Gastrocnemius medialis (tissue), 4 donors: ENCODE data around the gene CCDC88A. TPM values are rescaled to one million over a fixed set of nuclear protein-coding genes. Genes with fewer than 3 reads are reported as not detected.
"Not testable (repeated sequence)": the region's sequence is repeated elsewhere in the genome, so short reads cannot be mapped to it uniquely, and the experiment has no call there.

Experiments
- ATAC-seq, 2 donors: fragments of 150-250 bp; one replicate each; pipeline ENCODE4 v1.9.1; 2016
- DNase-seq, 2 donors: peaks; one replicate each; pipeline ENCODE4 v3.0.0-alpha.2; 2019
- H3K27ac ChIP-seq, 4 donors: fragments of 200-600 bp; sonication (generic); 1 replicate in 1 of 4; 2 replicates in 3 of 4; pipeline ENCODE4 v1.5.1; 2016 to 2018; ENCODE audit warnings: mild to moderate bottlenecking in 2 of 4, moderate library complexity in 1 of 4
- H3K27me3 ChIP-seq, 3 donors: fragments of 200-600 bp; sonication (generic) in 2 of 3; 1 replicate in 1 of 3; 2 replicates in 2 of 3; pipeline versions ENCODE4 v1.5.1 to v1.6.0; 2016 to 2019; ENCODE audit warnings: mild to moderate bottlenecking in 1 of 3, moderate library complexity in 1 of 3
- H3K36me3 ChIP-seq, 2 donors: fragments of 200-600 bp; sonication (generic) in 1 of 2; one replicate each; pipeline ENCODE4 v1.5.1; 2017 to 2018
- H3K4me1 ChIP-seq, 2 donors: fragments of 200-600 bp; sonication (generic) in 1 of 2; one replicate each; pipeline ENCODE4 v1.5.1; 2016 to 2017; ENCODE audit warnings: mild to moderate bottlenecking in 2 of 2
- H3K4me3 ChIP-seq, 4 donors: fragments of 200-600 bp; sonication (generic) in 3 of 4; 1 replicate in 1 of 4; 2 replicates in 3 of 4; pipeline ENCODE4 v1.5.1; 2016 to 2019; ENCODE audit warnings: mild to moderate bottlenecking in 2 of 4
- H3K9me3 ChIP-seq, 3 donors: fragments of 200-600 bp; sonication (generic) in 2 of 3; 1 replicate in 1 of 3; 2 replicates in 2 of 3; pipeline ENCODE4 v1.5.1; 2016 to 2019
- CTCF ChIP-seq, 5 experiments: fragments of 450-650 bp in 3 of 5; fragments of 200-600 bp in 2 of 5; sonication (generic) in 2 of 5; IDR thresholded peaks in 4 of 5; conservative IDR thresholded peaks in 1 of 5; 1 replicate in 4 of 5; 2 replicates in 1 of 5; pipeline ENCODE4 v1.5.1; 2016 to 2019; ENCODE audit warnings: antibody characterized with exemption in 5 of 5, mild to moderate bottlenecking in 3 of 5, moderate library complexity in 3 of 5
- POLR2A ChIP-seq, 2 donors: fragments of 450-650 bp; IDR thresholded peaks; one replicate each; pipeline ENCODE4 v1.6.1; 2017; ENCODE audit warnings: antibody characterized with exemption in 2 of 2, mild to moderate bottlenecking in 2 of 2, moderate library complexity in 2 of 2
- in situ Hi-C, 4 donors: fragments of 200-750 bp; cut with MboI; loops; one replicate each; pipeline versions ENCODE4 v1.15.0 to v1.8.0; 2017; ENCODE audit warnings: low sequenced_read_pairs in 4 of 4
- intact Hi-C: fragments of 100-400 bp; cut with DNase I; formaldehyde crosslinking; loops from one replicate; pipeline ENCODE4 v1.15.1; 2023; ENCODE audit warnings: low total_unique reads
- total RNA-seq, 4 donors: library from RNA; depleted of rRNA; stranded (reverse); fragments of >200 nt; gene quantifications; one replicate each; pipeline versions ENCODE4 v1.1.0 to v1.2.3, GENCODE V29; 2016

The CCDC88A gene
- total RNA-seq, 4 donors from 2014 or later = 12.9 to 28.7 (median 19.4) TPM

DNA sequence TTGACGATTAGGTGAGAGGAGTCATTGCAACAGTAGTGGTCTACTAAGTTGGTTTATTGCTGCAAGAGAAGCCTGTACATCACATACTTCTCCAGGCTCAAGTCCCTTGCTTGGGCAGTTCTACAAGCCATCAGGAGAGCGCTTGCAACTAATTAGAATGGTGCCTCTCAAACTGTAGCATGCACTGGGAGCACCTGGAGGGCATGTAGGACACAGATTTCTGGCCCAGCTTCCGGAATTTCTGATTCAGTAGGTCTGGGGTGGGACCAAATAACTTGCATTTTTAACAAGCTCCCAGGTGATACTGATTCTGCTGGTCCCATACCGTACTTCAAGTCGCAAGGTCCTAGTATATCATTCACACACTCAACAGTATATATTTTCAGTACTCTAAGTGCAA, 34.5 kb upstream of the CCDC88A start:
- Histone ChIP-seq H3K4me1 (no peaks in the 10 kb centered on the region), H3K27ac (no peak overlapping the region), H3K4me3 (no peak overlapping the region), H3K36me3 (no peaks in the 10 kb centered on the region), H3K9me3 (no peaks in the 10 kb centered on the region), H3K27me3 (no peaks in the 10 kb centered on the region)
- no peak for TF ChIP-seq CTCF (IDR thresholded peaks at IDR 0.05 in 4 of 5, conservative IDR thresholded peaks at IDR 0.05 in 1 of 5)
- no peak for TF ChIP-seq POLR2A (IDR thresholded peaks at IDR 0.05)
- in situ Hi-C loops = no loop called here
- intact Hi-C loops = no loop called here
- ATAC-seq (no peak), DNase-seq (no peak)

DNA sequence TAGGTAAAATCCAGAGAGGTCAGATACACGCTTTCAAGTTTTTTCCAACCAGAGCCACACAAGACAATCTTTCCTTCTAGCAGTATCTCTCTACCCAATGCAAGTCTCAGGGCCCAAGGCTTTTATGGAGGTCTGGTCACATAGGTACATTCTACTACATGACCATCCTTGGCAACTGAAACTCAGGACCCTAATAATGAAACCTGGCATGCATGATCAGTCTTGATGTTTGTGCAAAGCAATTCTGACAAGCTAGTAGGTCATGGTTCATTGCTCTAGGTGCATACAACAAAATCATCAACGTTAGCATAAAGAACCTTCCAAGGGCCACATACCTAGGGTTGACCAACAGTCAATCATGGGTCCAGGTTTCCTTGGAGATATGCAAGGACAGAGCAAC, 33.2 kb upstream of the CCDC88A start:
- intact Hi-C loops = no loop called here
- H3K36me3 ChIP-seq = no peaks in the 10 kb centered on the region
- in situ Hi-C loops = no loop called here
- no peaks in the 10 kb centered on the region for H3K4me1 ChIP-seq
- DNase-seq (no peak), ATAC-seq (no peak)
- TF ChIP-seq POLR2A (IDR thresholded peaks at IDR 0.05) = no peak
- TF ChIP-seq CTCF (IDR thresholded peaks at IDR 0.05 in 4 of 5, conservative IDR thresholded peaks at IDR 0.05 in 1 of 5) = no peak
- H3K27ac ChIP-seq = no peak overlapping the region
- no peak overlapping the region for H3K4me3 ChIP-seq
- H3K27me3 ChIP-seq = no peaks in the 10 kb centered on the region
- H3K9me3 ChIP-seq = no peaks in the 10 kb centered on the region

GRCh38 chr2:55451699-55452098, 32.0 kb upstream of the CCDC88A start:
- Histone ChIP-seq H3K27ac (no peak overlapping the region), H3K4me3 (no peak overlapping the region), H3K4me1 (no peaks in the 10 kb centered on the region), H3K9me3 (no peaks in the 10 kb centered on the region), H3K36me3 (no peaks in the 10 kb centered on the region), H3K27me3 (no peaks in the 10 kb centered on the region)
- intact Hi-C loops (no loop called here), in situ Hi-C loops (no loop called here)
- ATAC-seq (no peak), DNase-seq (no peak)
- TF ChIP-seq CTCF (IDR thresholded peaks at IDR 0.05 in 4 of 5, conservative IDR thresholded peaks at IDR 0.05 in 1 of 5) = no peak
- TF ChIP-seq POLR2A (IDR thresholded peaks at IDR 0.05) = no peak

DNA sequence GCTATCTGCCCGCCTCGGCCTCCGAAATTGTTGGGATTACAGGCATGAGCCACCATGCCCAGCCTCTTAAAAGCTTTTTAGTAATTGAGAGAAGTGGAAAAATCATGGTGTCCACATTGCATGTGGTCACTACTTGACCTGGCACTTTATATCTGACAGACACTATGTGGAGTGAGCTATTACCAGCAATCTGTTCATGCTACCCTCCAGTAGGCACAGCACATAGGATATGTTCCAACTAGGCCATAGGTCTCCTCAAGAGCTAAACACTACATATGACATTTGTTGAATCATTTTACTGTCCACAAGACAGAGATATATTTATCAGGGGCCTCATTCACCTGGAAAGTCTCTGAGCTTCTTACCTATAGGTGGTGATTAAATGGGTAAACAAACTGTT, 30.4 kb upstream of the CCDC88A start:
- H3K27ac ChIP-seq, H3K4me1 ChIP-seq, in situ Hi-C loops, H3K4me3 ChIP-seq, intact Hi-C loops, H3K9me3 ChIP-seq, H3K27me3 ChIP-seq, ATAC-seq, DNase-seq, H3K36me3 ChIP-seq: not testable (repeated sequence)

- ATAC-seq, intact Hi-C loops, H3K4me1 ChIP-seq, DNase-seq, H3K27ac ChIP-seq, in situ Hi-C loops, H3K36me3 ChIP-seq, H3K27me3 ChIP-seq, H3K9me3 ChIP-seq, H3K4me3 ChIP-seq: not testable (repeated sequence)
Measured at GRCh38 chr2:55442045-55442760, 22.5 kb upstream of the CCDC88A start.
